ENCODE data around the gene FAM186B. TPM values are rescaled to one million over a fixed set of nuclear protein-coding genes. Genes with fewer than 3 reads are reported as not detected.

FAM186B gene
- total RNA-seq, 1 experiment from 2014 or later: 0.19 TPM

DNA sequence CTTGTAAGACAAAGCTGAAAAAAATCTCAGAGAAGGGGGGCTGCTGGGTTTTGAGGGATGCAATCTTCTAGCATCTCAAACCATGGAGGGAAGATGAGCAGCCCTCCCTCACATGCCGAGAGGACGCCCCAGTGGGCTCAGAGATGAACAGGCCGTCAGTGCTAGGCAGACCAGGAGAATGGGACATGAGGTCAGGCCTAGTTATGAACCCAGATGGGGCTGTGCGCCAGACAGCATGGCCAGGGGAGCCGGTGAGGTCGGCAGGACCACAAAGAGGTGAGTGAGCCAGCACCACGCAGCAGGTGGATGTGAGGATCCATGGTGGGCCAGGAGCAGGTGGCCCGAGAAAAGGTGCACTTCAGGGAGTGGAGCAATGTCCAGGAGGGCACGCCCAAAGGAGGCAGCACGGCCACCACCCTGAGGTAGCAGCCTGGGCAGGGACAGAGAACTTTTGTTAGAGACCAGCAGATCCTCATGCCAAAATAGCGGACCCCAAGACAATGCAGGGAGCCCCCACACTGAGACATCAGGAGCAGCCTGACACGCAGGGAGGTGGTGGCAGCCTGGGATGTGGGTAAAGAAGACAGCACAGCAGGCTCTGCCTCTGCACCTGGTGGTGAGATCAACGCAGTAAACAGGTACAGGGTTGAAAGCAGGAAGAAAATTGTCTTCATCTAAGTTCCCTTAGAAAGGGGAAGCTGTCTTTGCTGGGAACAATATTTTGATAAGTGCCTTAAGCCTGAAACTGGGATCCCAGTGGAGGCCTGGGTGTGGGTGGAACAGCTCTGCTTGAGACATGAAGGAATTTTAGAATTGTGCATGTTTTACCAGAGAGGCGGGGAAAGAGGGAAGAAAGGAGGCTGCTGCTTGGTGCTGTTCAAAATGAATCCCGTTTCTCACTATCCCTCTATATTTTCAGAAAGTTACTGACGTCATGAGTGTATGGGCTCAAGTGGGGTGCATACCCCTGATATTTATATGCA is 19.7 kb downstream of the FAM186B start:
- no peaks in the 10 kb centered on the region for H3K36me3 ChIP-seq (ENCODE audit: insufficient read depth, low read length, poor library complexity, severe bottlenecking)
- DNase-seq (ENCODE audit: low spot score): no peak
- ChIA-PET CTCF (no interaction called here), POLR2A (ENCODE audit: low non-redundant PET) (no interaction called here)
- BruUV-seq (replicated peaks): no TSS peak
- no peak overlapping the region for H3K27ac ChIP-seq (ENCODE audit: low read depth, low read length, poor library complexity, severe bottlenecking)
- H3K9me3 ChIP-seq (ENCODE audit: low read depth, low read length, poor library complexity, severe bottlenecking): no peaks in the 10 kb centered on the region
- TF ChIP-seq, protein P1, sequence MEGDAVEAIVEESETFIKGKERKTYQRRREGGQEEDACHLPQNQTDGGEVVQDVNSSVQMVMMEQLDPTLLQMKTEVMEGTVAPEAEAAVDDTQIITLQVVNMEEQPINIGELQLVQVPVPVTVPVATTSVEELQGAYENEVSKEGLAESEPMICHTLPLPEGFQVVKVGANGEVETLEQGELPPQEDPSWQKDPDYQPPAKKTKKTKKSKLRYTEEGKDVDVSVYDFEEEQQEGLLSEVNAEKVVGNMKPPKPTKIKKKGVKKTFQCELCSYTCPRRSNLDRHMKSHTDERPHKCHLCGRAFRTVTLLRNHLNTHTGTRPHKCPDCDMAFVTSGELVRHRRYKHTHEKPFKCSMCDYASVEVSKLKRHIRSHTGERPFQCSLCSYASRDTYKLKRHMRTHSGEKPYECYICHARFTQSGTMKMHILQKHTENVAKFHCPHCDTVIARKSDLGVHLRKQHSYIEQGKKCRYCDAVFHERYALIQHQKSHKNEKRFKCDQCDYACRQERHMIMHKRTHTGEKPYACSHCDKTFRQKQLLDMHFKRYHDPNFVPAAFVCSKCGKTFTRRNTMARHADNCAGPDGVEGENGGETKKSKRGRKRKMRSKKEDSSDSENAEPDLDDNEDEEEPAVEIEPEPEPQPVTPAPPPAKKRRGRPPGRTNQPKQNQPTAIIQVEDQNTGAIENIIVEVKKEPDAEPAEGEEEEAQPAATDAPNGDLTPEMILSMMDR (conservative IDR thresholded peaks at IDR 0.05; ENCODE audit: low read depth, low read length): no peak
- TF ChIP-seq EZH2 (IDR thresholded peaks at IDR 0.05; ENCODE audit: borderline replicate concordance, low read depth, low read length, poor library complexity, severe bottlenecking): no peak
- intact Hi-C loops (cut with micrococcal nuclease; ENCODE audit: unreplicated experiment): no loop called here
- no peak overlapping the region for H3K4me3 ChIP-seq (ENCODE audit: low read depth, low read length, poor library complexity, severe bottlenecking)
- no peaks in the 10 kb centered on the region for H3K27me3 ChIP-seq (replicated peaks; ENCODE audit: insufficient read depth, low read depth, low read length, poor library complexity)
- H3K4me1 ChIP-seq (ENCODE audit: insufficient read depth, low read length, poor library complexity, severe bottlenecking): peaks cover 4% of the 10 kb centered on the region

DNA sequence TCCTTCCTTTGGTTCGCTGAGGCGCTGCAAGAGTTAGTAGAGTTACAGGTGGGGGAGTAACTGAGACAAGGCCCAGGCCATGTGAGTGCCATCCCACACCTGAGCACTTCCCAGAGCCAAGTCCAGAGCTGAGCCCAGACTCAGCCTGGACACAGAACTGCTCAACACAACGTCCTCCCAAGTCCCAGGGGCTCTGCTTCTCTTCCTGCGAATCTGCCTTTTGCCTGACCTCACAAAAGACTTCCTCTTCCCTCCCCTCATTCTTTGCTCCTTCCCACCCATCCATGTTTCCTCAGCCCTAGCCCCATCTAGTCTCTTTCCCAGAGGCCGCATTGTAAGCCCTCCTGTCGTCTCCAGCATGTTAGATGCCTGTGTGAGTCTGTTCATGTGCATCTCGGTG is 20.8 kb downstream of the FAM186B start:
- no TSS peak for BruUV-seq (replicated peaks)

GRCh38 chr12:49583366-49584094 is 21.9 kb downstream of the FAM186B start:
- Histone ChIP-seq H3K36me3 (ENCODE audit: insufficient read depth, low read length, poor library complexity, severe bottlenecking) (no peaks in the 10 kb centered on the region), H3K27me3 (replicated peaks; ENCODE audit: insufficient read depth, low read depth, low read length, poor library complexity) (no peaks in the 10 kb centered on the region), H3K9me3 (ENCODE audit: low read depth, low read length, poor library complexity, severe bottlenecking) (no peaks in the 10 kb centered on the region), H3K4me1 (ENCODE audit: insufficient read depth, low read length, poor library complexity, severe bottlenecking) (peaks cover 1% of the 10 kb centered on the region), H3K27ac (ENCODE audit: low read depth, low read length, poor library complexity, severe bottlenecking) (no peak overlapping the region), H3K4me3 (ENCODE audit: low read depth, low read length, poor library complexity, severe bottlenecking) (no peak overlapping the region)
- intact Hi-C loops (cut with micrococcal nuclease; ENCODE audit: unreplicated experiment): loop anchor here (5.0 kb wide), 1 partner anchor 226 kb away; no protein-coding TSS in a partner anchor
- POLR2A ChIA-PET (ENCODE audit: low non-redundant PET): no interaction called here
- DNase-seq (ENCODE audit: low spot score): no peak
- TF ChIP-seq EZH2 (IDR thresholded peaks at IDR 0.05; ENCODE audit: borderline replicate concordance, low read depth, low read length, poor library complexity, severe bottlenecking): no peak
- TF ChIP-seq, protein P1 (conservative IDR thresholded peaks at IDR 0.05; ENCODE audit: low read depth, low read length): no peak
- no TSS peak for BruUV-seq (replicated peaks)
- CTCF ChIA-PET: no interaction called here

More for the DNA sequence above, 20.8 kb downstream of the FAM186B start:
- intact Hi-C loops (cut with micrococcal nuclease; ENCODE audit: unreplicated experiment): loop anchor here (5.0 kb wide), 1 partner anchor 227 kb away; no protein-coding TSS in a partner anchor
- H3K27ac ChIP-seq (ENCODE audit: low read depth, low read length, poor library complexity, severe bottlenecking): no peak overlapping the region
- ChIA-PET POLR2A (ENCODE audit: low non-redundant PET) (no interaction called here), CTCF (no interaction called here)
- no peaks in the 10 kb centered on the region for H3K27me3 ChIP-seq (replicated peaks; ENCODE audit: insufficient read depth, low read depth, low read length, poor library complexity)
- no peaks in the 10 kb centered on the region for H3K9me3 ChIP-seq (ENCODE audit: low read depth, low read length, poor library complexity, severe bottlenecking)
- H3K36me3 ChIP-seq (ENCODE audit: insufficient read depth, low read length, poor library complexity, severe bottlenecking): no peaks in the 10 kb centered on the region
- H3K4me1 ChIP-seq (ENCODE audit: insufficient read depth, low read length, poor library complexity, severe bottlenecking): peaks cover 4% of the 10 kb centered on the region
- TF ChIP-seq, protein P1 (conservative IDR thresholded peaks at IDR 0.05; ENCODE audit: low read depth, low read length): no peak
- no peak overlapping the region for H3K4me3 ChIP-seq (ENCODE audit: low read depth, low read length, poor library complexity, severe bottlenecking)
- DNase-seq (ENCODE audit: low spot score): no peak
